GM21723 (cell line): ENCODE results near the gene ZNF436.
A peak's percentile ranks its signal among the peaks of the same experiment; 100 is the strongest.

Experiments used
- ATAC-seq: cut with Tn5 transposase; IDR thresholded peaks from one replicate; pipeline ENCODE4 v1.9.1; 2021; ENCODE audit warnings: mild to moderate bottlenecking, moderate library complexity; ENCODE audit not compliant: unreplicated experiment

Gene ZNF436

DNA sequence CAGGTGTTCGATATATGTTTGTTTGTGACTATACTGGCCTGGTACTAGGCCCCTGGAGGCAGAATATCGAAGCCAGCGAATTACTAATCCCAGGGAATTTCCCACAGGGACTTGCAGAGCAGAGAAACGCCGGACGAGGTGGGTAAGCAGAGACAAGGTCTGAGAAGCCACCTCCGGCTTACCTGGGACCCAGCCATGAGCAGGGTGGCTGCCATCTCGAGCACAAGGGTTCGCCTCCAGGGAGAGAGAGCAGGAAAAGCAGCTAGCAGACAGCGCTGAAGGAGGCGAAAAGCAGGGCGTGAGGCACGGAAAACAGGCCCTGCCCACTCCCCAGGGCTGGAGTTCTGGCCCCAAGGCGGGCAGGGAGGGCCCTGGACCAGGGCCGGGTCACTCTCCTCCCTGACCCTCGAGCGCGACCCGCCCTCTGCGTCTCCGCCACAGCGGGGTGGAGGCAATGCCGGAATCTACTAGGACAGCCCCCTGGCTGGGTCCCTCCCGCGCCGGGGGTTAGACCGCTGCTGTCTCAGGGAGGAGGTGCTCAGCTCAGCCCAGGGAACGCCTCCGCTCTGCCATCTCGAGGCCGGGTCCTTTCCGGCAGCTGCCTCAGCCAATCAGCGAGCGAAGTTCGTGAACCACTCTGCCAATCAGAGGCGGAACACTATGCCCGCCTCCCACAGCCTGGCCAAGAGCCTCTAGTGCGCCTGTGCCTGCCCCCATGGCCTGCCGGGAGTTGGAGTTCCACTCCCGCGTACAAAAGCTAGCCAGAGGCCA lies 1.7 kb downstream of the ZNF436 start:
- ATAC-seq = peak; percentile 91

DNA sequence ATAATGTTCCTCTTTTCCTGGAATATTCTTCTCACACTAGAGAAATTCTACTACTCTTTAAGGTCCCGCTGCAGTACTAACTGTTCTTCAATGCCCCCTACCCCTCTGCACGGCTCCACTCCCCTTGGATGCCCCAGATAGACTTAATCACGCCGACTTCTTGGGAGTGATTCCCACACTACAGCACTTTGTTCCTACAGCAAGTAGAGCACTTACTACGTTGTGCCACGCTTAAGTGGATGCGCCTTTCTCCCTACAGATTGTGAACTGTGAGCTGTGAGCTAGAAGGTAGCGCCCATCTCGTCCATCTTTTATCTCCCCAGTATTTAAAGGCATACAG lies 2.2 kb downstream of the ZNF436 start:
- no peak for ATAC-seq

DNA sequence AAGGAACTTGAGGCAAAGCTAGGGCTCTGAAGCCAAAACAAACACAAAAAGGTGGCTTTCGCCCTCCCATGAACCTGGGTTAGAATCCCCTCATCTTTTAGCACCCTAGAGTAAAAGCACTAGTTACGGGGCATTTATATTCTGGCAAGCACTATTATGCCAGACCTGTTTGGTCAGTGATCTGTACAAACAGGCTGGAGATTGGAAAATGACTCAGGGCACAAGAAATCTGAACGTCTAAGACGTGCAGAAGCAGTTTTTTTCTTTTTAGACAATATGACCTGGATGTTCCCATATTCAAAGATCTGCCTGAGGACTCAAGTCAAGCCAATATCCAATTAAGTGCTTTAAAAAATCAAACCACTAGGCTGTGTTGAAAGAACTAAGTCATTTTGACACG lies 3.0 kb downstream of the ZNF436 start:
- no peak for ATAC-seq

DNA sequence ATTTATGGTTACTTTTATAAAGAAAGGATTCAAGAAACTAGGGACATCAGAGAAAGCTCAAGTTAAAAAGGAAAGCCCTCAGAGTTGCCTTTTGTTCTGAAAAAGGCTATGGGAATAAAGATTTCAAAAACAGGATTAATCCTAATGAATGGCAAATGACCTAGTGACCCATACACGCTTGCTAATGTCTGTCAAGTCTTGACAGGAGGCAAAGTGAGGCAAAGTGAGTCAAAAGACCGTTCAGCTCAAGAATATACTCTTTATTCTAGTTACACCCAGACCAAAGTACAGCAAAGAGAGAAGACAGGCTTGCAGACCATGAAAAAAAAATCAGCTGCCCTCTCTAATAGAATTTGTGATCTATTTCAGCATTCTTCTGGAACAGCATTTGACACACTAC lies 3.5 kb downstream of the ZNF436 start:
- no peak for ATAC-seq

DNA sequence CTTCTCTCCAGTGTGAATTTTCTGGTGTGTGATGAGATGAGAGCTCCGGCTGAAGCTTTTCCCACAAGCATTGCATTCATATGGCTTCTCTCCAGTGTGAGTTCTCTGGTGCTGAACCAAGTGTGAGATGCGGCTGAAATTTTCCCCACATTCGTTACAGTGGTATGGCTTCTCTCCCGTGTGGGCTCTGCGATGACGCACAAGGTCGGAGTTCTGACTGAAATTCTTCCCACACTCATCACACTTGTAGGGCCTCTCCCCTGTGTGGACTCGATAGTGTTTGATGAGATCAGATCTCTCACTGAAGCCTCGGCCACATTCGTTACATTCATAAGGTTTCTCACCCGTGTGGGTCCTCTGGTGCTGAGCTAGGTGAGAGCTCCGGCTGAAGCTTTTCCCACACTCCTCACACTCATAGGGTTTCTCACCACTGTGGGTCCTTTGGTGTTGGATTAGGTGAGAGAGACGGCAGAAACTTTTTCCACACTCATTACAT lies 7.4 kb downstream of the ZNF436 start:
- no peak for ATAC-seq

DNA sequence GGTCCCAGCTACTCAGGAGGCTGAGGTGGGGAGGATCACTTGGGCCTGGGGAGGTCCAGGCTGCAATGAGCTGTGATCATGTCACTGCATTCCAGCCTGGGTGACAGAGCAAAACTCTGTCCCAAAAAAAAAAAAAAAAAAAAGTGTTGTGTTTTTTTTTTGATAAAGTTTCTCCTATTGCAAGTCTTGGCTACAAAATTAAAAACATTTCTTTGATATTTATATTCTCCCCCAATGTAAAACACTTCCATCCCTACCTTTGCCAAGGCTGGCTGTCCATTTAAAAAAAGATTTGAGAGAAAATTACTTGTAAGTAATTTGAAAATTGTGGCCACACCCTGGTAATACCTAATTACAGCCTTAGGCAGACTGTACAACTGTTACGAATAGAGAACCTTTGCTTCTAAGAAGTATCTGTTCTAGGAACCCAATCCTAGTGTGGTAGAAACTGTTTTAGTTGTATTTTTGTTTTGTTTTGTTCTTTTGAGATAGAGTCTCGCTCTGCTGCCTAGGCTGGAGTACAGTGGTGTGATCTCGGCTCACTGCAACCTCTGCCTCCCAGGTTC lies 11.2 kb downstream of the ZNF436 start:
- ATAC-seq = no peak

DNA sequence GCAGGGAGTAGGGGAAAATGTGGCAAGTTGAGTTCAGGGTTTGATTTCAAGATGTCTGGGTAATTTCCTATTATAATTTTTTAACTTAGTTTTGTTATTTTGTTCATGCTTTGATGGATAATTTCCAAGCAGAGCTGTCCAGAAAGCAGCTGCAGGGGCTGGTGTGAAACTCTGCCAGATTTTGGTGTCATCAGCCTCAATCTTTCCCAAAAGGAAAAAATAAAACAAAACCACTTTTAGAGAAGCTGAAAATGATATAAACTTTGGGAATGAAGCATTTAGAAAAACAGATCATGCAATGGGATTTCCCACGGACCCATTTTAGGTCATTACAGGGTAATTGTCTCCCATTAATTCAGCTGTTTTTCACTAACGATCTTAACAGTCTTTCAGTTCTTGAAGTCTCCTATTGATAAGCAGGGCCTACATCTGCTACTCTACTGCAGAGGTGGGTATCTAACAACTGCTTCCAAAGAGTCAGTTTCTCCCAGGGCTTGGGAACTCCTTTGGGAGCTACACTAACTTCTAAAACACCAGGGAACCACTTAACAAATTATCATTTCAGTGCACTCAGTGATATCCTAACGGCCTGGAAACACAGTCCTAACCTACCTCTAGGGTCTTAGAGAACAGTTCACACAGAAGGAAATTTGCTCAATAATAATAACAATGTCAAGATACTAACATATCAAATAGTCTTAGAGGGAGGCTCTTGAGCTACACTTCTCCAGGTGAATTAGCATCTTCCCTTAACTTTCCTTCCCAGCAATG lies 12.3 kb downstream of the ZNF436 start:
- no peak for ATAC-seq

DNA sequence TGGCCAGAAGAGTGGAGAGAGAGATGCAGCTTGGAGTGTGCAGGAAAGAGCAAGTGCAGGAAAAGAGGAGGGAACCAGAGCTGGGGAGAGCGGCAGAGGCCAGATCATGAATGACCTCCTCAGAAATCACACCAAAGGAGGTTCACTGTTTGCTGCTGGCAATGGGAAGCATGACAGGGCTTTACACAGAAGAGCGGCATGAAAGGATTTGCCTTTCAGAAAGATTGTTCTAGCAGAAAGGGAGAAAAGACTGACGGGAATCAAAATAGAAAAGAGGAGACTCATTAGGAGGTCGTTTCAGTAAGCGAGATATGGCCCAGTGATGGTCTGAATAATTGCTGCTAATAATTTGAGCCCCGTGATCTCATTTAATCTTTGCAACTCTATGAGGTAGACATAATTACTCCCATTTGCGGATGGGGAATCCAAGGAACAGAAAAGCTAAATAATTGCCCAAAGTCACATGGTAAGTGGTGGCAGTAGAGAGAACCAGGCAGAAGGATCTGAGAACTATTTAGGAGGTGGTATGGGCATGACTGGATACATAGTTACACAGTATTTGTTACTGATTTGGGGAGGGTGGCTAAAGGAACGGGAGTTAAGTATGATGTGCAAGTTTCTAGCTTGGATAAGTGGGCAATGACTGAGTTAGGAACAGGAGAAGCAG lies 13.0 kb downstream of the ZNF436 start:
- ATAC-seq = no peak

DNA sequence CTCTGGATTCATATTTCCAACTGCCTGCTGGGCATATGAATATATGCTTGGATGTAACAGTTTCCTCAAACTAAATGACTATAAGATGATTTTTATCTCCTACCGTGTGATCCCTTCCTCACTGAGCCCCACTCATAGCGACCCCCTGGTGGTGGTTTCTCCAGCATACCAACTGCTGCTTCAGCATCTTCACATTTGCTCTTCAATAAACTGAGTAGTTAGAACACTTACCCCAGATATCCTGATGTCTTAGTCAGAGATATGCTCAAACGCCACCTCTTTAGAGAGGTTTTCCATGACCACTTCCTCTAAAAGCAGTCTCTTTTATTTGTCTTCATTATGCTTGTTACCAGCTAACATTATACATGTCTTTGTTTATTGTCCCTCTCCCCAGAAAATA lies 15.4 kb downstream of the ZNF436 start:
- no peak for ATAC-seq

DNA sequence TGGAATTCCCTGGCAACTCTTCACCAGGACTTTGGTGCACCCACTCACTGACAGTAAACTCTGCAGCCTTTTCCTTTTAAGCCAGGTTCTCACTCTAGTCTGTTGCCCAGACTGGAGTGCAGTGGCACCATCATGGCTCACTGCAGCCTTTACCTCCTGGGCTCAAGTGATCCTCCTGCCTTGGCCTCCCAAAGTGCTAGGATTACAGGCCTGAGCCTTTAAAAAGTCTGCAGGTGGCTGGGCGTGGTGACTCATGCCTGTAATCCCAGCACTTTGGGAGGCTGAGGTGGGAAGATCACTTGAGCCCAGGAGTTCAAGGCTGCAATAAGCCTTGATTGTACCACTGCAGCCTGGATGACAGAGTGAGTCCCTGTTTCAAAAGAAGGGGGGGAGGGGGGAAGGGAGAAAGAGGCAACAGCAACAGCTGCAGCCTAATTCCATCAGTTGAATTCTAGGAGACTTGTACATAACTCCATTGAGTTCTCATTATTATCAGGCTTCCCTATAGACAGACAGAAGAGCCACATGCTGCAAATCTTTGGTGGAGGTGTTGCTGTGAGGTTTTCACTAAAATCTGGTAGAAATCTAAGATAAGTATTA lies 17.4 kb downstream of the ZNF436 start:
- ATAC-seq = no peak

DNA sequence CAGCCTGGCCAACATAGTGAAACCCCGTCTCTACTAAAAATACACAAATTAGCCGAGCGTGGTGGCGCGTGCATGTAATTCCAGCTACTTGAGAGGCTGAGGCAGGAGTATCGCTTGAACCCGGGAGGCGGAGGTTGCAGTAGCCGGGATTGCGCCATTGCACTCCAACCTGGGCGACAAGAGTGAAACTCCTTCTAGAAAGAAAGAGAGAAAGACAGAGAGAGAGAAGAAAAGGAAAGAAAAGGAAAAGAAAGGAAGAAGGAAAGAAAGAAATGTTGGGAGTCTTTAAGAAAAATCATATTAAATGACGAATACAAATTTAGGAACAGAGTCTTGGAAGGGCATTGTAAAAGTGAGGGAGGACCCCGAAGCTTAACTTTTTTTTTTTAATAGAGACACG lies 23.7 kb downstream of the ZNF436 start:
- no peak for ATAC-seq

DNA sequence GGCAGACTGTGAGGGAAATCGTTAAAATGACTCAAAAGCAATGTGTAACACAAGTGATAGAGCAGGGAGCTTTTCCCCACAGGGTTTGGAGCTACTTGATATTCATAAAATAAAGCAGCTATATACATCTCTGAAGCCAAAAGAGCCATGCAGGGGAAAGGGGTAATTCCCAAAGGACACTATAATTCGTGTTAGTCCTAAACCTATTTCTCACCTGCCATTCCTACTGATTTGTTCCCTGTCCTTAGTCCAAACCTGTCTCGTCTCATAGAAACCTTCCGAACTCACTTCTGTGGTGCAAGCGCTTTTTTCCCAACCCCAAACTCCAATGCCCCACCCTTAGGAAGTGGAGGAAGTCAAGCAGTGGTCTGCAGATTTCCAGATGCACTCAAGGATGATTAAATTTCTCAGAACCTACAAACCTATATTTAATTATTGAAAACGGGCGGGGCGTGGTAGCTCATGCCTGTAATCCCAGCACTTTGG lies 24.6 kb downstream of the ZNF436 start:
- ATAC-seq = no peak

DNA sequence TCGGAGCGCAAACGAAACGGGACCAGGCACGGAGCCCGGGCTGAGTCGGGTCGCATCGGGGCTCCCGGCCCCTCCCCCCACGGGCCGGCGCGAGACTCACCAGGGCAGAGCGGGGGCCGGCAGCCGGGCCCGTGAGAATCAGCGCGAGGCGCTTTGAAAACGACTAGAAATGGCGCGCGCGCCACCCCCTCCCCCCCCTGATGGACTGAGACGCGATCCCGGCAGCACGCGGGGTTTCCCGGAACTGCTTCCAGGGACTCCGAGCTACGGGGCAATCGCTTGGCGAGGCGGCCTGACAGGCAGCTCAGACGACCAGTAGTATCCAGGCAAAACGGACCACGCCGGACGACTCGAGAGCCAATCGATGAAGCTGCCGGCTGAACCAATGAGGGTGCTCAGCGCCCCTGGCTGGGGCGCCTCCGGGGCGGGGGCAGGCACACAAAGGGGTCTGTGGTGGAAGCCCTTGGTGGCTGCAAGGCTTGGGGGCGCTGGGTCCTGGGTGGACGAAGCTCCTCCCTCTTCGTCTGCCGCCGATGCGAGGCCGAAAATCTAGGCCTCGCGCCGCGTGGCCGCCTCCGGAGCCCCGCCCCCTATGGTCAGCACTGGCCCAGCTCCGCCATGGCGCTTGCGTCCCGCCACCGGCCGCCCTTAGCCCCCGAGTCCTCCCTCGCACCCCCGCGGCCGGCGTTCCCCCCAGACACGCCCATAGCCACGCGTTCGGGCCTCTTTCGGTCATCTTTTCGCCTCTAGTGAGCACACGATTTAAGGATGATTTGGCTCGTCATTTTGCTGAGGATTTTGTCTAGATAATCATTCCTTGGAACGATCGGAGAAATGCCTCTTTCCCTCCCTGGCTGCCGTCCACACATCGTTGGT lies 25.3 kb downstream of the ZNF436 start, which contains the start of gene HNRNPR:
Gene HNRNPR (minus strand): TSS at position 174 of the 876 bp plus-strand sequence. CDS start 3,276 bp downstream, outside the sequence.
- ATAC-seq = peak; percentile 91

DNA sequence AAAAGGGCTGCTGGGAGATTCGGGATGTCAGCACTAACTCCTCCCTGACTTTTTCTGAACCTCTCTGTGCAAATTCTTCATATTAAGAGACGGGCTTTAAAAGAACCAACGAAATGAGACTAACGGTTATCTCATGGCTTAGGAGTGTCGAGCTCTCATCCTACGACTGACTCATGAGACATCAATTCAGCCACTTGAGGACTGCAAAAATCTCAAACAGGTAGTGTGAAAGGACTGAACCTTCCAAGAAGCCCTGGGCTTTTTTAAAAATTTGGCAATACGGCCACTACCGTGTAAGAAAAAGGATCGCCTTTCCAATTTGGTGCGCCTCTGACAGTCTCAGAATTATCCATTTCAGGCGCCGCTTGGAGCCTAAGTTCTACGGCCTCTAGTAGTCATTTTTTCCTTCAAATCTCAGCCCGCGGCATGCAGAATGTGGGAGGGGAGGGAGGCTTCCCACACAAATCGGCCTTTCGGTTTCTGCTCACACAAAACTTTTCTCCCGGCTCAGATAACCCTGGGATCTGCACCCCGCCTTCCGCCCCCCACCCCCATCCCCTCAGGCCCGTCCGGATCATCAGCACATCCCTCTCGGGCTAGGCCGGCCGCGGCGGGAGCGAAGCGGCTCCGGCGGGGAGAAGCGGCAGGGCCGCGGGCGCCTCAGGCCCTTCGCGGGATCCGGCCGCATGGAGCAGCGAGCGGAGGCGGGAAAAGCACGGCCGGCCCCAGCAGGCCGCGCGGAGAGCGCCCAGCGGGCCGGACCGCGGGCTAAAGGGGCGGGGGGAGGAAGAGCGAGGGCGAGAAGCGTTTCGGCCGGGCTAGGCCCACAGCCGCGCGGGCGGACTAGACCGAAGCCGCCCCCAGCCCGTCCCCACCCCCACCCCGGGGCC lies 26.2 kb downstream of the ZNF436 start:
- no peak for ATAC-seq

DNA sequence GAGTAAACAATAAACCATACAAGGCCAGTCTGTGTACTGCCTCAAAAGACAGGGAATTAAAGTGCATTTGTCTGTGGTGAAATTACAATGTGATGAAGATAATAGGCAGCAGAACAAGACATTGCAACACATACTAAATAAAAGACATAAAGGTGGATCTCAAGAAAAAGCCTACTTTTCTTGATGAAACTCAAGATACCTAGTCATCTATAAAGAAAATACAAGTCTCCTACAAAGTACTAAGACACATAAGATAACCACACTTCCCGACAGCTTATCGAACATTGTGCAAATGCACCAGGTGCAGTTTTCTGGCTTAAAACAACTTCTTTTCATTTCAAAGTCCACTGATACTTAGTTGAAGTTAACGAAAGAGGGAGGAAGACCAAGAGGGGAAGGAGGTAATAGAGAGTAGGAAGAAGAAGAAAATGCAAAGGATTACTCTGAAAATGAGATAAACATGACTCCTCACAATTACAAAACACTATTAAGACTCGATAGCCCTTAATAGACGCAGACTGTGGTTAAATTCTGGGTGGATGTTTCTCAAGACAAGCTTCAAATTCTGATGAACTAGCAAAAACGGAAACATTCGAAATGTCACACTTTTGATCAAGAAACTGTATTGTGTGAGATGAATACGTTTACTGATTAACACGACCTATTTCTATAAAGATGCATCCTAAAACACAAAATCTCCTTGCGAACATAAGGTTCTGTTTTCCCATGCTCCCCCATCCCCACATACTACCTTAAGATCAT lies 27.5 kb downstream of the ZNF436 start:
- no peak for ATAC-seq

DNA sequence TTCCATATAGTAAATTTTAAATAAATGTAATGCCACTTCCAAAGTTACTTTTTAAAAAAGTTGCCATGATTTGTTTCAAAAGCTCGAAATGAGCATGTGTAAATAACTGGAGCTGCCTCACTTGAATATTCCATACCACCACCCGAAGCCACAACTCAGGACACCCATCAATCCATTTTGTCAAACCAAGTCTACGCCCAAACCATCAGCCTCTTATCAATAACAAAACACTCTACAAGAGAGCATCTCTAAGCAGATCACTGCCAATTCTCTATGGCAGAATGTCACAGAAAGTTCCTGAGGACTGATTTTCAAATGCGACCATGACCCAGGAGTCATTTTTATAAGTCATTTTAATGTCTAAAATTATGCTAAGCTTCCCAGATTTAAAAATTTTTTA lies 30.0 kb downstream of the ZNF436 start:
- no peak for ATAC-seq

DNA sequence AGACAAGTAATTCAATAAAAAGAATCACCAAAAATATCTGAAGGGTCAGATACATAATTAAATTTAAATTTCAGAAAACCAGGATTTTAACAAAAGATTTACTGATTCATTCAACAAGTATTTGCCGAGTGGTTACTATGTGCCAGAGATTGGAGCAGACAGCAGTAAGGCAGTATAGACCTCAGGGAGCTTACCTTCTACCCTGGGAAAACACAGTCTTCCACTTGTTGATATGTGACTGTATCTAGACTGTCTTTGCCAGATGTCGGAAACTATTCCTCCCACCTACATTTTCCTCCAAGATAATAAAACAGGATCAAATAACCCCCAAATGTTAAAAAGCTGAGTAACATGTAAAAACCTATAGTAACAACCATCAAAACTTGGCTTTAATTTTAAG lies 31.8 kb downstream of the ZNF436 start:
- no peak for ATAC-seq

DNA sequence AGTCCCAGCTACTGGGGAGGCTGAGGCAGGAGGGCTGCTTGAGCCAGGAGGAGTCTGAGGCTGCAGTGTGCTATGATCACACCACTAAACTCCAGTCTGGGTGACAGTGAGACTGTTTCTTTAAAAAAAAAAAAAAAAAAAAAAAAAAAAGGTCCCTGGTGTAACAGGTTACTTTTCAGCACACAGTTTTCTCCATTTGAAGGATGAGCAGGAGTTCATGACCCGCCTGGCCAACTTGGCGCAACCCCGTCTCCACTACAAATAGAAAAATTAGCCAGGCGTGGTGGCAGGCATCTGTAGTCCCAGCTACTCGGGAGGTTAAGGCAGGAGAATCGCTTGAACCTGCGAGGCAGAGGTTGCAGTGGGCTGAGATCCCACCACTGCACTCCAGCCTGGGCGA lies 37.9 kb downstream of the ZNF436 start:
- no peak for ATAC-seq
